PC-3 (cell line): ENCODE data around the gene CASKIN2. TPM values are rescaled to one million over a fixed set of nuclear protein-coding genes. Genes with fewer than 3 reads are reported as not detected.

ENCODE experiments used
- ATAC-seq: fragments of 200-7000 bp; cut with Tn5 transposase; 2 replicates; pipeline ENCODE4 v1.9.1; 2020; ENCODE audit warnings: mild to moderate bottlenecking, moderate library complexity
- BruUV-seq: library from RNA; stranded (reverse); fragments of 400-500 nt; replicated peaks from 2 replicates; lab custom pipeline; 2021; lab: Mats Ljungman, UMichigan
- CTCF ChIA-PET: fragments of 300-600 bp; sonication (Branson Sonifier 250); formaldehyde crosslinking; loops from one replicate; lab custom pipeline; 2022; ENCODE audit warnings: antibody characterized with exemption; lab: Charles Lee
- POLR2A ChIA-PET: fragments of 300-600 bp; sonication (Branson Sonifier 250); formaldehyde crosslinking; loops from one replicate; lab custom pipeline; 2022; ENCODE audit warnings: antibody characterized with exemption; ENCODE audit not compliant: unreplicated experiment; lab: Charles Lee
- DNase-seq: peaks from one replicate; pipeline ENCODE4 v3.0.0-alpha.2; 2015
- H2AFZ ChIP-seq: fragments of 300-600 bp; sonication (generic); 2 replicates; pipeline ENCODE4 v1.6.0; 2016; ENCODE audit warnings: antibody characterized with exemption, low read length
- H3F3A ChIP-seq: fragments of 300-600 bp; sonication (generic); one replicate; pipeline ENCODE4 v1.6.0; 2017; ENCODE audit warnings: antibody characterized with exemption, low read length, control low read depth, mild to moderate bottlenecking; ENCODE audit not compliant: unreplicated experiment
- H3K27ac ChIP-seq: fragments of 300-600 bp; sonication (generic); 2 replicates; pipeline ENCODE4 v1.5.1; 2016; ENCODE audit warnings: mild to moderate bottlenecking, low read length
- H3K27me3 ChIP-seq: fragments of 300-600 bp; sonication (generic); 2 replicates; pipeline ENCODE4 v1.6.1; 2016; ENCODE audit warnings: low read length, mixed read lengths
- H3K36me3 ChIP-seq: fragments of 300-600 bp; sonication (generic); 2 replicates; pipeline ENCODE4 v1.6.1; 2016; ENCODE audit warnings: low read depth, mixed run types, low read length, mixed read lengths
- H3K4me1 ChIP-seq: fragments of 300-600 bp; sonication (generic); 2 replicates; pipeline ENCODE4 v1.5.1; 2016; ENCODE audit warnings: low read length; ENCODE audit not compliant: insufficient read depth
- H3K4me2 ChIP-seq: fragments of 300-600 bp; sonication (generic); 2 replicates; pipeline ENCODE4 v1.6.0; 2016; ENCODE audit warnings: low read length
- H3K4me3 ChIP-seq: fragments of 300-600 bp; sonication (generic); 2 replicates; pipeline ENCODE4 v1.5.1; 2016; ENCODE audit warnings: mild to moderate bottlenecking, low read length, mixed read lengths
- H3K79me2 ChIP-seq: fragments of 300-600 bp; sonication (generic); 2 replicates; pipeline ENCODE4 v1.6.1; 2017; ENCODE audit warnings: low read length, mixed read lengths
- H3K9ac ChIP-seq: fragments of 300-600 bp; sonication (generic); 2 replicates; pipeline ENCODE4 v1.6.0; 2016; ENCODE audit warnings: mild to moderate bottlenecking, low read length
- H3K9me2 ChIP-seq: fragments of 300-600 bp; sonication (generic); replicated peaks from 2 replicates; pipeline ENCODE4 v1.6.1; 2016; ENCODE audit warnings: mixed run types, low read length, mixed read lengths
- H3K9me3 ChIP-seq: fragments of 300-600 bp; sonication (generic); 2 replicates; pipeline ENCODE4 v1.6.1; 2016; ENCODE audit warnings: low read length, mixed read lengths
- H4K20me1 ChIP-seq: fragments of 300-600 bp; sonication (generic); 2 replicates; pipeline ENCODE4 v1.6.1; 2016; ENCODE audit warnings: low read length, mixed read lengths
- CTCF ChIP-seq: fragments of 300-600 bp; sonication (generic); conservative IDR thresholded peaks from 2 replicates; pipeline ENCODE4 v1.5.1; 2017; ENCODE audit warnings: antibody characterized with exemption, low read depth, mild to moderate bottlenecking, low read length
- EZH2 ChIP-seq: fragments of 300-600 bp; sonication (generic); IDR thresholded peaks from one replicate; pipeline ENCODE4 v1.6.1; 2017; ENCODE audit warnings: antibody characterized with exemption, mild to moderate bottlenecking, low read length; ENCODE audit not compliant: unreplicated experiment
- EZH2phosphoT487 ChIP-seq: fragments of 300-600 bp; sonication (generic); IDR thresholded peaks from 2 replicates; pipeline ENCODE4 v1.6.1; 2018; ENCODE audit warnings: mild to moderate bottlenecking, antibody characterized with exemption, low read length, borderline replicate concordance
- intact Hi-C: fragments of 100-400 bp; cut with micrococcal nuclease; formaldehyde crosslinking; loops from 2 replicates; pipeline ENCODE4 v1.9.0; 2023
- total RNA-seq: library from RNA; depleted of rRNA; stranded (reverse); fragments of >200 nt; gene quantifications from 2 replicates; pipeline ENCODE4 v1.2.3, GENCODE V29; 2014

CASKIN2 gene
- total RNA-seq, 1 experiment from 2014 or later = 22.0 TPM

GRCh38 chr17:75557075-75557851, 41.9 kb upstream of the CASKIN2 start:
- no peaks in the 10 kb centered on the region for H3F3A ChIP-seq
- H3K9ac ChIP-seq = no peak overlapping the region
- intact Hi-C loops = no loop called here
- no peaks in the 10 kb centered on the region for H4K20me1 ChIP-seq
- peak overlapping the region; percentile 11 for H3K27ac ChIP-seq
- DNase-seq (peak; percentile 78), ATAC-seq (peak; percentile 51)
- TF ChIP-seq EZH2 = no peak
- no peak for TF ChIP-seq CTCF
- no peak for TF ChIP-seq EZH2phosphoT487
- ChIA-PET CTCF (no interaction called here), POLR2A (no interaction called here)
- H3K9me2 ChIP-seq = no peaks in the 10 kb centered on the region
- H3K4me2 ChIP-seq = peak overlapping the region; percentile 22; the same call in 1 of the 2 replicates
- no peaks in the 10 kb centered on the region for H3K79me2 ChIP-seq
- H3K9me3 ChIP-seq = no peaks in the 10 kb centered on the region
- no peak overlapping the region for H3K4me3 ChIP-seq
- BruUV-seq = no TSS peak
- no peak overlapping the region for H2AFZ ChIP-seq
- H3K27me3 ChIP-seq = no peaks in the 10 kb centered on the region
- H3K36me3 ChIP-seq = no peaks in the 10 kb centered on the region; the same call in 1 of the 2 replicates
- H3K4me1 ChIP-seq = peaks cover 30% of the 10 kb centered on the region

GRCh38 chr17:75555679-75556153, 40.4 kb upstream of the CASKIN2 start:
- H3K9ac ChIP-seq = no peak overlapping the region
- CTCF ChIA-PET = no interaction called here
- no peak overlapping the region for H3K4me3 ChIP-seq
- BruUV-seq = no TSS peak
- DNase-seq (no peak), ATAC-seq (no peak)
- peaks cover 28% of the 10 kb centered on the region for H3K4me1 ChIP-seq
- no peaks in the 10 kb centered on the region; the same call in 1 of the 2 replicates for H3K36me3 ChIP-seq
- POLR2A ChIA-PET = no interaction called here
- H4K20me1 ChIP-seq = no peaks in the 10 kb centered on the region
- H3K79me2 ChIP-seq = peaks cover 4% of the 10 kb centered on the region
- no peaks in the 10 kb centered on the region for H3K9me3 ChIP-seq
- H3K27me3 ChIP-seq = no peaks in the 10 kb centered on the region
- TF ChIP-seq EZH2phosphoT487 (no peak), CTCF (no peak), EZH2 (no peak)
- H2AFZ ChIP-seq = no peak overlapping the region
- no peaks in the 10 kb centered on the region for H3F3A ChIP-seq
- no peaks in the 10 kb centered on the region for H3K9me2 ChIP-seq
- no peak overlapping the region for H3K27ac ChIP-seq
- no peak overlapping the region for H3K4me2 ChIP-seq
- intact Hi-C loops = no loop called here
